ENCODE measurements around the gene PNPLA8.

- TF ChIP-seq CTCF (IDR thresholded peaks at IDR 0.05) (no peak), POLR2A (IDR thresholded peaks at IDR 0.05) (no peak)
These were observed 83.8 kb downstream of the PNPLA8 start for GRCh38 chr7:108442039-108442568.
